Posterior cingulate gyrus (tissue), 11 donors: Measurements from ENCODE around the gene HABP4.

ENCODE experiments used
- DNase-seq, 10 donors: peaks; one replicate each; pipeline versions ENCODE4 v3.0.0 to v3.0.0-alpha.2; 2020 to 2021; ENCODE audit warnings: mixed read lengths in 3 of 10
- intact Hi-C: fragments of 100-400 bp; cut with DNase I; formaldehyde crosslinking; loops from one replicate; pipeline ENCODE4 v1.15.1; 2023

Gene HABP4

GRCh38 chr9:96461336-96461735 lies 11.4 kb downstream of the HABP4 start:
- DNase-seq, result no peak
- intact Hi-C loops, result no loop called here

DNA sequence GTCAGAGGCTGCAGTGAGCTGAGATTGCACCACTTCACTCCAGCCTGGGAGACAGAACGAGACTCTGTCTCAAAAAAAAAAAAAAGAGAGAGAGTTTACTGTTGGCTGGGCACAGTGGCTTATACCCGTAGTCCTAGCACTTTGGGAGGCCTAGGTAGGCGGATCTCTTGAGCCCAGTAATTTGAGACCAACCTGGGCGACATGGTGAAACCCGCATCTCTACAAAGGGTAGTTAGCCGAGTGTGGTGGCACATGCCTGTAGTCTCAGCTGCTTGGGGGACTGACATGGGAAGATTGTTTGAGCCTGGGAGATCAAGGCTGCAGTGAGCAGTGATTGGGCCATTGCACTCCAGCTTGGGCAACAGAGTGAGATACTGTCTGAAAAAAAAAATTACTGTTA lies 12.6 kb downstream of the HABP4 start:
- intact Hi-C loops, result no loop called here
- DNase-seq, result no peak

DNA sequence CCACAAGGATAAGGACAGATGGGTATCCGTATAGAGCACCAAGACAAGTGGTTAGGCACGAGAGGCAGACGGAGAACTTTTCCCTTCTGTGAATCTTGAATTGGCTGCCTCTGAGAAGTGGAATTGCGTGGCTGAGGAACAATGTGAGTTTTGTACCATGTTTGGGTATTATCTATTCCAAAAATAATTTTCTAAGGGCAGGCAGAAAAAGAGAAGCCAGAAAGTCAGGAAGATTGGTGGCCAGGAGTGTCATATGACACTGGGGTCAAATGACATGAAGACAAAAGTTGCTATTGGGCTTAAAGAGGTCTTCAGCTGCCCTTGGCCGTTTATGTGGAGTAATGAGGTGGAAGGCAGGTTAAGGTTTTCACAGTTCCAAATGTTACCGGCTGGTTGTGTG lies 14.5 kb downstream of the HABP4 start:
- DNase-seq, result no peak
- intact Hi-C loops, result no loop called here

GRCh38 chr9:96467784-96468183 lies 17.8 kb downstream of the HABP4 start:
- intact Hi-C loops, result no loop called here

DNA sequence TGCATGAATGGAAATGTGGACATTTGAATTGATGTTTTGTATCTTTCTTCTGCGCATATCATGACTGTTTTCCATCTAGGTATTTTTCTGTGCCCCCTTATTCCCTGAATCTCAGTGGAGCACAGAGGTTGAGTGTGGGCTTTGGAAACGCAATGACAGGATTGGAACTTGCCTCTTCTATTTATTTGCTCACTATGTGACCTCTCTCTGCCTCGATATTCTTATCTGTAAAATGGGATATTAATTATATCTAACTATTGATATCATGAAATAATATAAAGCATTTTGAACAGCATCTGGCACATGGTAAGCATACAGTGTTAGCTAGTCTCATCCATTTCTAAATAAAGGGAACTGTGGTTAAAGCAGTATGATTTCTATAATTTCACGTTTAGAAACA lies 26.0 kb downstream of the HABP4 start:
- intact Hi-C loops, result no loop called here
- no peak for DNase-seq

More at GRCh38 chr9:96467784-96468183, 17.8 kb downstream of the HABP4 start:
- DNase-seq, result no peak

DNA sequence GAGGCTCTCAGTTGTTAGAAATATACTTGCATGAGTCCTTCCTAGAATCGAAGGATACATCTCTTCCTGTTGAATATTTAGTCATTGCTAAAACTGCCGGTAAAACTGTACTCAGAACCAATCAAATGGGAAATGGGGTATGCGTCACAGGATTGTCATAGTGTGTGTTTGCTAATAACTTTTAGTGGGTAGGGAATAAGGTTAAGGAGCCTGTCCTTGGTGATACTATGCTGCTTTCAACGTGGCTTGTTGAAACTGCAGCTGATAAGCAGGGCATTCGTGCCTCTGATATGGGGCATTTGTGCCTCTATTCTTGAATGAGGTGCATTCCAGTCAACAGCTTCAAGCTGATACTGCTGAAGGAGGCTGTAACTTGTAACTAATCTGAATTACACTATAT lies 26.6 kb downstream of the HABP4 start:
- no peak for DNase-seq
- intact Hi-C loops, result no loop called here

DNA sequence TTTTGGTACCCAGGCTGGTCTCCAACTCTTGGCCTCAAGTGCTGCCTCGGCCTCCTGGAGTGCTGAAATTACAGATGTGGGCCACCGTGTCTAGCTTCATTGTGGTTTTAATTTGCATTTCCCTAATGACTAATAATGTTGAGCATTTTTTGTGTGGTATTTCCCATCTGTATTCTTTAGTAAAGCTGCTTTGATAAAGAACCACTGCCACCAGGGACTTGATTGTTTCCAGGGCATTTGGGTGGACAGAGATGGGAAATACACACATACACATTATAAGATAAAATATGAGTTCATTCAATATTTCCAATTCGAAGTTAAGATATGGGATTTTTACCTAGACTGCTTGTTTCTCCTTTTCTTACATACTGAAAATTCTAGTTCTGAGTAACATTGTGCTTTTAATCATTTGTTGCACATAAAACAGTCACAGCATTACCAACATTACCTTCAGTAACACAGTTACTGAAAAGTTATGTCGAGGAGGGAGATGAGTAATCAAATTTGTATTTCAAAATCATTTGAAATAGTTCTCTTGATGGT lies 28.9 kb downstream of the HABP4 start:
- intact Hi-C loops, result no loop called here
- DNase-seq, result no peak

- DNase-seq, result no peak
Observed at GRCh38 chr9:96480736-96481135, 30.8 kb downstream of the HABP4 start.

GRCh38 chr9:96482476-96482875 lies 32.5 kb downstream of the HABP4 start:
- intact Hi-C loops, result no loop called here
- DNase-seq, result no peak

More at GRCh38 chr9:96480736-96481135, 30.8 kb downstream of the HABP4 start:
- intact Hi-C loops, result no loop called here

DNA sequence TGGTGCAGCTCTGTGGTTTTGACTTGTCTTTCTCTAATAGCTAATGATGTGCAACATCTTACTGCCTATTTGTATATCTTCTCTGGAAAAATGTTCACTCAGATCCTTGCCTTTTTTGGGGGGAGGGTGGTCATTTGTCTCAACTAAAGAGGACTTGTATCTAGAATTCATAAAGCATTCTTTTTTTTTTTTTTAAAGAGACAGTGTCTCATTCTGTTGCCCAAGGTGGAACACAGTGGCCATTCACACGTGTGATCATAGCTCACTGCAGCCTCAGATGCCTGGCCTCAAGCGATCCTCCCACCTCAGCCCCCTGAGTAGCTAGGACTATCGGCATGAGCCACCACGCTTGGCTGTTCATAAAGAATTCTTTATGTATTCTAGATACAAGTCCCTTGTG lies 33.2 kb downstream of the HABP4 start:
- DNase-seq, result no peak
- intact Hi-C loops, result no loop called here

DNA sequence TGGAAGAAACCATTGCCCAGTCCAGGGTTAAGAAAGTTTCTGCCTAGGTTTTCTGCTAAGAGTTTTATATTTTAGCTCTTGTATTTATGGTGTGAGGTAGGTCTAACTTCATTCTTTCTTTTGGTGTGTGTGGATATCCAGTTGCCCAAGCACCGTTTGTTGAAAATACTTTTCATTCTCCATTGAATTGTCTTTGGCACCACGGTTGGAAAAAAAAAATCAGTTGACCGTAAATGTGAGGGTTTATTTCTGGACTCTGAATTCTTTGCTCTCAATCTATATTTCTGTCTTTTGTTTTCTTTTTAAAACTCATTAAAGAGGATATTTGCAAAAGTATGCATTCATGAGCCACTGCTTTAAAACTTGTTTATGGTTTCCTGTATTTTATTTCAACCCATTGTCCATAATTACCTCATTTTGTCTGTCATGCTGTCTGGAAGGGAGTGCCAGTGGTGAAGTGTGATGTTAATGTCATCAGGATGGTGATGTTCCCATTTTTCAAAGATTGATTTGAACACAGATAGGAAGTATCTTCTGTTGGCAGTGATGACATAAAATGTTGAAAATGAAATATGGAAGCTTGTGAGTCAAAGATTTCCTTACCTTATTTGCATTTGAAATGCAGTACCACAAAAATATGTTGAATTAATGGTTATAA lies 33.9 kb downstream of the HABP4 start:
- intact Hi-C loops, result no loop called here

DNA sequence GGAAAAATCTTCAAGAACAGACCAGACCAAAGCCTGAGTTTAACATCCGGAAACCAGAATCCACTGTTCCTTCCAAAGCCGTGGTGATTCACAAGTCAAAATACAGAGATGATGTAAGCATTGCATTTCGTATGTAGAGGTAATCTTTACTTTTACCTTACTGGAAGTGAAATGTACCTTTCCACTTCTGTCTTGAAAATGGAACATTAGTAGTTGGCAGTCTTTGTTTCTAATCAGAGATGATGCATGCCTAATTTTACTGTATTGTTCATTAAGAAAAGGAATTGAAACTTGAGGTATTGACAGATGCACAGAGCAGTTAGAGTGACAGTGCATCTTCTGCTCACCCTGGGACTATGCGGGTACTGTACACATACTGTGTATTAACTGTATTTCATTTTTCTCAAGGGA lies 34.6 kb downstream of the HABP4 start:
- no peak for DNase-seq
- intact Hi-C loops, result no loop called here

More for the DNA sequence above, 33.9 kb downstream of the HABP4 start:
- DNase-seq, result no peak

DNA sequence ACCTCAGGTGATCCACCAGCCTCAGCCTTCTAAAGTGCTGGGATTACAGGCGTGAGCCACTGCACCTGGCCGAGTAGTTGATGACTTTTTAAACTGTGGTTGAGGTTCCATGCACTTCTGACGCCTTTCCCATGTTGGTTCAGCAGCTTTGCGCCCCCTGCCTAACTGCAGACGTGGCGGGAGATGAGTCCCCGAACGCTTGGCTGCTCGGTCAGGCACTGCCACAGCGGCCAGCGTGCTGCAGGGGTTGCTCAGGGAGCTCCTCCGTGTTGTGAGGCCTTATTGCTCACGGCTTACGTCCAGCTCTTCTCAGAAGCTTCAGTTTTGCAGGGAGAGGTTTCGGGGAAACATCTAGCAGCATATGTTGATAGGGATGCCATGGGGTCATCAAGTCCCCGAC lies 35.3 kb downstream of the HABP4 start:
- intact Hi-C loops, result no loop called here

DNA sequence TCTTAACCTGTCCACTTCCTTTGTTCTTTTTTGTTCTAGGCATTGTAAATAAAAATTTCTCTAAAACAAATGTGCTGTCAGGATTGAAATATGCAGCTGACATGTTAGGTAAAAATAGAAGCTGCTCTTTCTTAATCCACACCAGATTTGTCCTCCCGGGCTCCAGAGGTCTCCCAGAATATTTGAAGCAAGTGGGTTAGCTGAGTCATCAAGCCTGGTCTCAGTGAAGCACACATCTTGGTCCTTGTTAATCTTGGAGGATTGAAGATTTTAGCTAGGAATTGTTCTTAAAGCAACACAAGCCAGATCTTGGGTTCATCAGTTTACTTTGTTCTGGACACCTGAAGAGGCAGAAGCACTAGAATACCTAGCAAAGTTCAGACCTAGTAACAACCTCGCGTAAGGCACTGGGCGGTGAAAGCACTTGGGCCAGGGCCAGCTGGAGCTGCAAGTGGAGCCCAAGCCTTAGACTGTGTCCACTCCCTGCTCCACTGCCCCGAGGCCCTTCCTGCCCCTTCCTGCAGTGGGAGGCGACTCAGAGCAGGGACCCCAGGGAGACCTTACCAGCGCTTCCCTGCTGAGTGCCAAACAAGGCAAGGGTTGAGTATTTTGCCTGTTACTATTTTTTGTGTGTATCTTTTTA lies 36.5 kb downstream of the HABP4 start:
- intact Hi-C loops, result no loop called here
- DNase-seq, result peak in 2 of 10 donors; percentile 21 to 58

More for the DNA sequence above, 35.3 kb downstream of the HABP4 start:
- DNase-seq, result no peak

GRCh38 chr9:96487029-96487396 lies 37.0 kb downstream of the HABP4 start:
- no peak for DNase-seq
- intact Hi-C loops, result no loop called here

- intact Hi-C loops, result no loop called here
Observed at GRCh38 chr9:96487949-96488348, 38.0 kb downstream of the HABP4 start.

GRCh38 chr9:96489482-96489979 lies 39.6 kb downstream of the HABP4 start:
- intact Hi-C loops, result no loop called here
- DNase-seq, result no peak

More at GRCh38 chr9:96487949-96488348, 38.0 kb downstream of the HABP4 start:
- DNase-seq, result peak in 1 of 10 donors; percentile 86

- no peak for DNase-seq
- intact Hi-C loops, result no loop called here
Observed at GRCh38 chr9:96490534-96491078, 40.6 kb downstream of the HABP4 start.

DNA sequence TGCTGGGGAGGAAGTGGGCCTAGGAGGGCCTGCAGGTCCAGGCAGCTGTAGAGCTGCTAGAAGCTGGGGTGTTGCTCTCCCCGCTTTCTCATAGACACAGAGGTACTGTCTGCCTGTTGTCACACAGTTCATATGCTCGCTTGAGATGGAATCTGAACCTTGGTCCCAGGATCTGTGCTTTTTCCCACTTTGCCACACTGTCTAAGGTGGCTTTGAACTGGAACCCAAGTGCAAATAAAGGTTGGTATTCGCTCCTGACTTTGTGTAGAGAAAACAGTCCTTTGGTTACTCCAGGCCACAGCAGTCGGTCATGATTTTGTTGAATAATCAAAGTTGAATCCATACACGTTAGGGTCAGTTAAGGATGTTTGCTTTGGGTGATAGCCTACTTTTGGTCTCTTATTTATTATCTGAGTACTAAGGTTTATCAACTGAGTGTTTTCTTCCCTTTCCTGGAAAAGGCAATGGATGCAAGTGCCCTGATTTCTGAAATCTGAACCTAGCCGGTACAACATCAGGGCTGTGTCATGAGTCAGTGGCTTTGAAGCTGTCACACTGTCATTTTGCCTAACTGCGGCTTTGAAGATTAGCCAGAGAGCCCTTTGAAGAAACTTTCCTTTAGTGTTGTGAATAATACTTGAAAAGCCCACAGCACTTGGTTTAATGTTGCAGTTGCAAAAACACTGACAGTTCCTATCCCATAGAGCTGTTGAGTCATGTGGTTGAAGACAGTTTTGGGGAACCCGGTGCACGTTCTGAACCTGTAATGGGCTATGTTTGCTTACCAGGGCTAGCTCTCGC lies 41.3 kb downstream of the HABP4 start:
- intact Hi-C loops, result no loop called here
- no peak for DNase-seq

- peak in 1 of 10 donors; percentile 70 for DNase-seq
- intact Hi-C loops, result no loop called here
Observed at GRCh38 chr9:96491880-96492525, 42.0 kb downstream of the HABP4 start.
